HPDE6-E6E7 (cell line): ENCODE measurements around the gene DUOX1.
"Not testable (repeated sequence)": the region's sequence is repeated elsewhere in the genome, so short reads cannot be mapped to it uniquely, and the experiment has no call there.

Source experiments
- DNase-seq: peaks from one replicate; pipeline ENCODE4 v3.0.0; 2011; ENCODE audit warnings: missing footprints; ENCODE audit errors: extremely low spot score

DUOX1 gene

DNA sequence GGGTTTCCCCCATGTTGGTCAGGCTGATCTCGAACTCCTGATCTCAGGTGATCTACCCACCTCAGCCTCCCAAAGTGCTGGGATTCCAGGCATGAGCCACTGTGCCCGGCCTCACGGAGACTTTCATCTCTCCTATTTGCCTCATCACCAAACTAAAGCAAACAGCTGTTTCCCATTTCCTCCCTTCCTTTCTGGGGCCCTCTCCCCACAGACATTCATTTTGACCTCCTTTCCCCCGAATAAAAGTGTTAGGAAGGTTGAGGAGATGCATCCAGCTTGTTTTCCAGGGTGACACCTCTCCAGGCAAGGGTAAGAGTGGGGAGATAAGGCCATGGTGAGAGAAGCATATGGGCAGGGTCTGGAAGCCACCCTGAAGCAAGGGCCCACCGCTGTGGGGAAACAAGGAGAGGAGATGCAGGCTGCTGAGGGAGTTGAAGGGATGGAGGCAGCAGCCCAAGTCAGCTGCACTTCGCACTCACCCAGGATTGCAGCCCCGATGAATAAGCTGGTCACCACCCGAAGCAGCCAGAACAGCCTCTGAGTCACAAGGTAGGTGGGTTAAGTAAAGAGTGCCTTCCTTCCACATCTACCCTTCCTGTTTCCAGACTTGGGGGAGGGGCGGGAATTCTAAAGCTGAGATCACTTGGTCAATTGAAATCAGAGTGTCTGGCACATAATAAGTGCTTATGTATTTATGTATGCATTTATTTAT lies 7.9 kb upstream of the DUOX1 start:
- DNase-seq = peak; percentile 94

GRCh38 chr15:45122719-45123118 lies 7.1 kb upstream of the DUOX1 start:
- no peak for DNase-seq

DNA sequence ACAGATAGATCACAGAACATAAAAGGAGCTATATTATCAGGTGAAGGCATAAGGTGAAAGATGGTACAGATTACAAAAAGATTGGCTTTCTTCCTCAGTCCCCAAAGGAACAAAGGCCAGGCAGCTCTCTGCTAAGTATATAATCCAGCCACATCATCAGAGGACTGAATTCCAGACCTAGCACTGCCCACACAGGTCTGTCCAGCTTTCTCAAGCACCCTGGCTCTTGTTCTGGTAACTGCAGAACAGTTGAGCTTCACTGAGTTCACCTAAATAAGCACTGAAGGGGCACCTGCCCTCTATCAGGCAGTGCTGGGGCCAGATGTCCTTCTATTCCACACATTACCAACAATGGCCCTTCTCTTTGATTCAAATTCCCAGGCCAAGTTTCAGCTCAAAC lies 6.4 kb upstream of the DUOX1 start:
- DNase-seq = no peak

- no peak for DNase-seq
These were observed 3.1 kb upstream of the DUOX1 start for GRCh38 chr15:45126535-45127158.

DNA sequence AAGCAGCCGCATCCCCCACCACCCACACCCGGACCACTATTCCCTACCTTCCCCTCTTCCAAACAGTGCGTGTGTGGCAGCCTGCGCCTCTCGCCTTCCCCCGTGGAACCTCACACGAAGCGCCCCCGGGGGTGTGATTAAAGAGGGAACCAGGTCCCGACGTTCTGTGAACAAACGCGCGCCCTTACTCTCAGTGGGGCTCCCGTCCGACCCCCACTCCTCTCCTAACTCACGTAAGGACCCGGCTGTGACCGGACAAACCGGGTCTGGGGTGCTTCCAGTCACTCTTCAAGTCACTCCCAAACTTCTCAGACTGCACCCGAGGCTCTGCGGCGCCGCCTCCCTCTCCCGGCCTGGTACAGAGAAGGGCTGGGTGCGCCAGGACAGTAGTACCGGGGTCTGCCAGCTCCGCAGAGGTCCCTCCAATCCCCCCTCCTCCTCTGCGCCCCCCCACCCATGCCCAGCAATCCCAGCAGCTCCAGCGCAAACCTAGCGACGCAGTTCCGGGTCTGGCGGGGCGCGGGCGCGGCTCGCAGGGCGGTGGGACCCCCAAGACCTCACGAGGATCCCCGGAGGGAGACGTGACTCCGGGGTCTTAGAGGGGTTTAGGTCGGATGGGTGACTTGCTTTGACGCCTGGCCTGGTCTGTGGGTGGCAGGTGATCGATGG lies 689 bp upstream of the DUOX1 start:
- no peak for DNase-seq

- DNase-seq = no peak
These were observed 652 bp downstream of the DUOX1 start for GRCh38 chr15:45130291-45131000.

DNA sequence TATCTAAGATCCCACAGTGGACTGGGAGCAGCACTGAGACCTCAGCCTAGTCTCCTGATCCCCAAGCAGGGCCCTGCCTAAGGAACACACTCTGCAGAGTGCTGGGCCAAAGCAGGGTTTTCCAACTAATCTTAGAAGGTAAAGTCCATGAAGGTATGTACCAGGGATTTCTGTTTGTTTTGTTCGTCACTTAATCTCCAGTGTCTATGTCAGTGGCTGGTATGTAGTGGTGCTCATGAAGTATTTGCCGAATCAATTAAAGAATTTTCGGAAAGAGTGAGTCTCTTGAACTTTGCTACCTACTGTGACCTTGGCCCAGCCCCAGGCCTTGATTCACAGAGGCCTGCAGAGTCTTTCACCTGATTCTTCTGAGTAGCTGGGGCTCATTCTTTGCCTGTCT lies 1.7 kb downstream of the DUOX1 start:
- no peak for DNase-seq

DNA sequence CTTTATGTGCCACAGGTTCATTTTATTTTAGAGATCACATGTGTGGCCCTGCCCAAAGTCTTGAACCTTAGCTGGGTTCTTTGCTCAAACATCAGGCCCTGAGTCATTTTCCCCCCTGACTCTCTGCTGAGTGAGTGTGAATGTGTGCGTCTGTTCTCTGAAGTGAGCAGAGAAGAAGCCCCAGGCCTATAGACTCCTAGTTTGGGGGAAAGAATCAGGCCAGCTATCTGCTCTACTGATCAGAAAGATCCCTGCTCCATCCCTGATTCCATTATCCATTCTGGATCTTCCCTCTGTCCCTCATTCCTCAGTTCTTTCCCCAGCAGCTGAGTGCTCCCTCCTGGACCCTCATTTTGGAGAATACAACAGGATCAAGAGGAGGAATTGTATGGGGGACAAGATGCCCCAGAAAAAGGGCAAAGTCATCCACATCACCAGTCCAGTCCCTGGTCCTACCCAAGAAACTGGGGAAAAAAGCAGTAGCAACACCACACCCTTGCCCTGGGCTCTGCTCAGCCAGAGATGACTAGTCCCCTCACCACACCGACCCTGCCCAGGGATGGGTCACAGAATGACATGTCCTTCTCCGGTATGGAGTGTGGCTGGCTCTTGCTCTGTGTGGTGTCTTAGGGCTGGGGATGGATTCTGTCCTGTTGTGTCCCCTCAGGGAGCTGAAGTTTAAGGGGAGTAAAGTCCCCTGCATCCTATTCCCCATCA lies 3.2 kb downstream of the DUOX1 start:
- DNase-seq = no peak

GRCh38 chr15:45133561-45133920 lies 3.7 kb downstream of the DUOX1 start:
- no peak for DNase-seq

GRCh38 chr15:45134046-45134445 lies 4.3 kb downstream of the DUOX1 start:
- DNase-seq = no peak

GRCh38 chr15:45134682-45135604 lies 5.1 kb downstream of the DUOX1 start:
- DNase-seq = no peak

DNA sequence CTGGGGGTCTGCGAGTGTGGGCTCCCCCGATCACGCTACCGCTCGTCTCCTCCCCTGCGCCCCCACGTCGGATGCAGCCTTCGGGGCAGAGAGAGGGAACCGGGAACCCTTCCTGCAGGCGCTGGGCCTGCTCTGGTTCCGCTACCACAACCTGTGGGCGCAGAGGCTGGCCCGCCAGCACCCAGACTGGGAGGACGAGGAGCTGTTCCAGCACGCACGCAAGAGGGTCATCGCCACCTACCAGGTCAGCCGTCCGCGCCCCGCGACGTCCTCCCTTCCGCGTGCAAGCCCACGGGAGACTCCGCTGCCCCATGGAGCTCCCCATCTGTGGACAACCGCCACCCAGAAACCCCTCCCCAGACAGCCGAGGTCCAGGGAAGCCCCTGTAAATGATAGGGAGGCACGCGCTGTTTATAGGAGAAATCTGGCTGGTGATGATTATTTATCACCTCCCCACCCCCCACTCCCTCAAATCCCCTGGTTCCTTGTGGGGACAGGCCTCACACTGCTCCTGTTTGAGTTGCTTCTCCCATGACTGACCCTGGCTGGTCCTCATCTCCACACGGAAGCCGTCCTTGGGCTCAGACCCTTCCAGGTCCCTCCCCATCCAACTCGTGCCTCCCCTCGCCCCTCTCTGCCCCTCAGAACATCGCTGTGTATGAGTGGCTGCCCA lies 6.0 kb downstream of the DUOX1 start:
- DNase-seq = not testable (repeated sequence)

DNA sequence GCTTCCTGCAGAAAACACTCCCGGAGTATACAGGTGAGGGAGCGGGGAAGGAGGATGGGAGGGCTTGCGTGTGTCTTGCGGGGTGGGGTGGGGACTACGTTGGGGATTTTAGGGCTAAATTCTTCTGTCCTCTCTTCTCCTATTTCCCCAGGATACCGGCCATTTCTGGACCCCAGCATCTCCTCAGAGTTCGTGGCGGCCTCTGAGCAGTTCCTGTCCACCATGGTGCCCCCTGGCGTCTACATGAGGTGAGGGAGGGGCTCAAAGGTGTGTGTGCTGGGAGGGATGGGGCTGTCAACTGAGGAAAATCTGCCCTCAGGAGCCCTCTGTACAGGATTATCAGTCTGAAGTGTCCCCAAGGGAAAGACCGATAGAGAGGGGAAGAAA lies 6.6 kb downstream of the DUOX1 start:
- no peak for DNase-seq

DNA sequence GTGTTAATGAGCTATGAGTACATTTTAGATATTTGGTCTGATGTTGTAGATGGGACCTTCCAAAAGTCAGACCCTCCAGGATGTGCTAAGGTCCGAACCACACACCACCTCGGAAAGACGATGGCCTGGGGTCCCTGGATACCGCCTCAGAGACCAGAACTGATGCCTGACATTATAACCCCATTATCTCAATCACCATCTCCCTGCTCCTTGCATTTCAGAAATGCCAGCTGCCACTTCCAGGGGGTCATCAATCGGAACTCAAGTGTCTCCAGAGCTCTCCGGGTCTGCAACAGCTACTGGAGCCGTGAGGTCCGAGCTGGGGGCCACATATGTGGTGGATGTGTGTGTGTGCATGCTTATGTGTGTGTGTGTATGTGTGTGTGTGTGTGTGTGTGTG lies 7.9 kb downstream of the DUOX1 start:
- DNase-seq = no peak

DNA sequence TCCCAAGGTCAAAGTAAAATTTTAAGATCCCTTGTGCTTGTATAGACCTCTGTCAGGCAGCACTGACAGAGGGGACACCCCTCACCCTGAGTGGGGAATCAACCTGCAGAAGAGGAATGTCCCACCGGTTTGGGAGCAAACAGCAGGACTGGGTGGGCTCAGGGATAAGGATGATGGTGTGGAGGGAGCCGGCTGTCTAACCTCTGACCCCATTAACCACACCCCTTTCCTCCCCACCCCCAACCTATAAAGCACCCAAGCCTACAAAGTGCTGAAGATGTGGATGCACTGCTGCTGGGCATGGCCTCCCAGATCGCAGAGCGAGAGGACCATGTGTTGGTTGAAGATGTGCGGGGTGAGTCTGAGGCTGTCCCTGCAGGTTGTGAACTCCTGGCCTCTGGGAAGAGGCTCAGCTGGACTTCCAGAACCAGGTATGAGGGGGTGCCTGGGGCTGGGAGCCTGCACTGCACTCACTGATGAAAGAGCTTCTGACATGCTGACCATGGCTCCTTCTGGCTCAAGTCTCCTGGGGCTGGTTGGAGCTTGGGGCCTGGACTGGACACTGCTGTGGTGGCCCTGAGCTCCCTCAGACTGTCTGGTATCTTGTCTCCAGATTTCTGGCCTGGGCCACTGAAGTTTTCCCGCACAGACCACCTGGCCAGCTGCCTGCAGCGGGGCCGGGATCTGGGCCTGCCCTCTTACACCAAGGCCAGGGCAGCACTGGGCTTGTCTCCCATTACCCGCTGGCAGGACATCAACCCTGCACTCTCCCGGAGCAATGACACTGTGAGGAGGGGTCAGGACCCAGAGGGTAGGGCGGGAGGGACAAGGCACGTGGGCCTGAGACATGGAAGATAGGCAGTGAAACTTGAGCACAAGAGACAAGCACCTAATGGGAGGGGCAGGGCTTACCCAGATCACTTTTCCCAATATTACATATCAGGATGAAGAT lies 9.3 kb downstream of the DUOX1 start:
- no peak for DNase-seq

DNA sequence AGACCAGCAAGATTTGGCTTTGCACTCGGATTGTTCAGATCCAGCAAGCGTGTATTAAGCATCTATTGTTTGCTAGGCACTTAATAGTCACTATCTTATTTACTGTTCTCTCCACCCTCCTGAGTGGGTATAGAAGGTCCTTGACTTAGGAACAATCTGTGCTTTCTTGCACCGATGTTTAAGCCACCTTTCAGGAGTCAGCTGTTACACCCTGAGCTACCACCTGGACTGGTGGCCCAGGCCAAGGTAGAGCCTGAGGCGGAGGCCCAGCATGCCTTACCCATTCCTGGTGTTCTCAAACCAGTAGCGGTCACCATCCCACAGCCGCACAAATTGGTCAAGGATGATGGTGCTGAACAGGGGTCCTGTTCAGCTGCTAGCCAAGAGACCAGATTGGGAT lies 10.0 kb downstream of the DUOX1 start:
- DNase-seq = no peak

DNA sequence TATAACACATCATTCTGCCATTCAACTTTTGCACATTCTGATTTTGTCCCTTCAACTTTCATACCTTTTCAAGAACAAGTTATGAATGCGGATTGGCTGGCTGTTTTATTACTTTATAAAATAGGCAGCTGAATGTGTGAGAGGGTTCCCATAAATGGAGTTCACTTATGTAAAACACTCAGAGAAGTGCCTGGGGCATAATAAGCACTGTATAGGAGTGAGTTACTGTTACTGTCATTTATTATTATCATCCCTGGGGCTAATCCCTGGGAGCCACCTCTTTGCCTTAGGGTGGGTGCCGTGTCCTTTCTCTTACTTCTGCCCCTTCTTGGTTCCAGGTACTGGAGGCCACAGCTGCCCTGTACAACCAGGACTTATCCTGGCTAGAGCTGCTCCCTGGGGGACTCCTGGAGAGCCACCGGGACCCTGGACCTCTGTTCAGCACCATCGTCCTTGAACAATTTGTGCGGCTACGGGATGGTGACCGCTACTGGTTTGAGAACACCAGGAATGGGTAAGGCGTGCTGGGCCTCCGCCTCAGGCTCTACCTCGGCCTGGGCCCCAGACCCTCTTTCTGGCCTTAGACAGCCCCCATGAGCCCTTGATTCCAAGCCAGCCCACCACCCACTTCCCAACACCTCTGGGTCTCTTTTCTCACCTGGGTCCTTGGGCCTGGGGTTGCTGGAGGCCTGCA lies 10.9 kb downstream of the DUOX1 start:
- DNase-seq = no peak

DNA sequence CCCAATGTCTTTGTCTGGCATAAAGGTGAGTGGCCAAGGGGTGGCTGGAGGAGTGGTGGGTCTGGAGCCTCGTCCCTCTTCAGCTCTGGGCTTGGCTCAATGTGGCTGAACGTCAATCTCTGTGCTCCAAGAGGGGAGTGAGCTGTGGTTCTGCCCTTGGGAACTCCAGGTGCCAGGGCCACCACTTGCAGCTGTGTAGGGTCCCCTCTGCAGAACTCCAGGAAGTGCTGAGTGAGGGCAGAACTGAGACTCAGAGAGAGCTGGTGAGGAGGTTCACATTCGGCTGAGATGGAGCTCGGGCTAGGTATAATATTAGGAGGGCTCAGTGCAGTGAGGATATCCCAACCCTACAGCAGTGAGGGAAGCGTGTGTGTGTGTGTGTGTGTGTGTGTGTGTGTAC lies 11.6 kb downstream of the DUOX1 start:
- DNase-seq = no peak

- no peak for DNase-seq
These were observed 13.3 kb downstream of the DUOX1 start for GRCh38 chr15:45143056-45143455.
